HG03103 (cell line): ENCODE data around the gene ZNF570.

Source experiments
- ATAC-seq: cut with Tn5 transposase; IDR thresholded peaks from one replicate; pipeline ENCODE4 v1.9.1; 2021; ENCODE audit warnings: low read depth; ENCODE audit not compliant: unreplicated experiment

Gene ZNF570

GRCh38 chr19:37468961-37469777 is at the start of gene ZNF570:
Gene ZNF570 (plus strand): TSS chr19:37469356. CDS start chr19:37470355, 999 bp downstream.
- ATAC-seq, result peak; percentile 54

- ATAC-seq, result no peak
Observed at GRCh38 chr19:37452500-37453245, 16.5 kb upstream of the ZNF570 start.

- no peak for ATAC-seq
Observed at GRCh38 chr19:37466277-37466797, 2.8 kb upstream of the ZNF570 start.

GRCh38 chr19:37466798-37467607 is 2.2 kb upstream of the ZNF570 start, which contains the start of gene ZNF569:
Gene ZNF569 (minus strand): TSS chr19:37467444. CDS start chr19:37444921, 22,523 bp downstream.
- ATAC-seq, result peak; percentile 50

GRCh38 chr19:37467608-37468090 is 1.5 kb upstream of the ZNF570 start:
- ATAC-seq, result no peak

GRCh38 chr19:37470216-37470615 is 1.1 kb downstream of the ZNF570 start:
- ATAC-seq, result no peak

- ATAC-seq, result no peak
Observed at GRCh38 chr19:37472165-37472564, 3.0 kb downstream of the ZNF570 start.

- no peak for ATAC-seq
Observed at GRCh38 chr19:37484406-37485168, 15.4 kb downstream of the ZNF570 start.

GRCh38 chr19:37492213-37492612 is 23.1 kb downstream of the ZNF570 start:
- ATAC-seq, result no peak

- ATAC-seq, result no peak
Observed at GRCh38 chr19:37505958-37506386, 36.8 kb downstream of the ZNF570 start.

- no peak for ATAC-seq
Observed at GRCh38 chr19:37506387-37507166, 37.4 kb downstream of the ZNF570 start, which contains the start of gene ZNF793. Gene ZNF793 (plus strand): TSS chr19:37506939. CDS start chr19:37523440, 16,501 bp downstream.

GRCh38 chr19:37507167-37507464 is 38.0 kb downstream of the ZNF570 start:
- no peak for ATAC-seq

GRCh38 chr19:37511186-37511585 is 42.0 kb downstream of the ZNF570 start:
- ATAC-seq, result no peak

- ATAC-seq, result no peak
Observed at GRCh38 chr19:37511821-37512220, 42.7 kb downstream of the ZNF570 start.

- ATAC-seq, result no peak
Observed at GRCh38 chr19:37513397-37513796, 44.2 kb downstream of the ZNF570 start.

GRCh38 chr19:37519890-37520289 is 50.7 kb downstream of the ZNF570 start:
- ATAC-seq, result no peak

GRCh38 chr19:37537391-37537947 is 68.3 kb downstream of the ZNF570 start:
- ATAC-seq, result no peak
